NCI-H1092 (cell line): ENCODE data around the gene SHROOM3.

ENCODE experiments used
- DNase-seq: peaks from one replicate; lab custom pipeline; 2025; lab: John Stamatoyannopoulos, UW

SHROOM3 gene

GRCh38 chr4:76569706-76570105 is 134.7 kb downstream of the SHROOM3 start:
- no peak for DNase-seq

GRCh38 chr4:76570141-76570973 is 135.3 kb downstream of the SHROOM3 start:
- DNase-seq: no peak

GRCh38 chr4:76571274-76571673 is 136.2 kb downstream of the SHROOM3 start:
- no peak for DNase-seq

- no peak for DNase-seq
These were observed 137.2 kb downstream of the SHROOM3 start for GRCh38 chr4:76572224-76572623.

GRCh38 chr4:76576824-76577223 is 141.8 kb downstream of the SHROOM3 start:
- DNase-seq: no peak

GRCh38 chr4:76578002-76578560 is 143.1 kb downstream of the SHROOM3 start:
- DNase-seq: no peak

- no peak for DNase-seq
These were observed 144.8 kb downstream of the SHROOM3 start for GRCh38 chr4:76579596-76580375.

- DNase-seq: no peak
These were observed 146.3 kb downstream of the SHROOM3 start for GRCh38 chr4:76581077-76581962.

GRCh38 chr4:76582074-76582816 is 147.2 kb downstream of the SHROOM3 start:
- no peak for DNase-seq

- DNase-seq: no peak
These were observed 147.7 kb downstream of the SHROOM3 start for GRCh38 chr4:76582817-76583087.

- no peak for DNase-seq
These were observed 149.5 kb downstream of the SHROOM3 start for GRCh38 chr4:76584241-76585152.

- DNase-seq: no peak
These were observed 150.2 kb downstream of the SHROOM3 start for GRCh38 chr4:76585272-76585671.

GRCh38 chr4:76585897-76586360 is 150.9 kb downstream of the SHROOM3 start:
- peak; percentile 73 for DNase-seq

GRCh38 chr4:76588274-76588673 is 153.2 kb downstream of the SHROOM3 start:
- DNase-seq: no peak

- DNase-seq: no peak
These were observed 154.4 kb downstream of the SHROOM3 start for GRCh38 chr4:76589402-76589801.

GRCh38 chr4:76589872-76590797 is 155.1 kb downstream of the SHROOM3 start:
- DNase-seq: no peak

- DNase-seq: no peak
These were observed 155.8 kb downstream of the SHROOM3 start for GRCh38 chr4:76590798-76591281.

GRCh38 chr4:76591992-76592391 is 157.0 kb downstream of the SHROOM3 start:
- no peak for DNase-seq

GRCh38 chr4:76592460-76592859 is 157.4 kb downstream of the SHROOM3 start:
- DNase-seq: no peak
